HEK293 (cell line): ENCODE results near the gene GALNT10.

Experiments used
- CTCF ChIA-PET: fragments of 350-600 bp; formaldehyde crosslinking; extraction: SDS; loops from one replicate; lab custom pipeline; 2021; ENCODE audit warnings: antibody characterized with exemption; lab: Yijun Ruan, JAX
- POLR2A ChIA-PET: fragments of 300-600 bp; formaldehyde crosslinking; extraction: SDS; loops from one replicate; lab custom pipeline; 2020; ENCODE audit warnings: antibody characterized with exemption, inconsistent platforms; lab: Yijun Ruan, JAX
- H3K27ac ChIP-seq: fragments of 200-500 bp; sonication (Bioruptor generic); 2 replicates; pipeline ENCODE4 v1.5.1; 2014; ENCODE audit warnings: low read depth, low read length, control low read depth, inconsistent platforms; ENCODE audit errors: extremely low read depth
- H3K36me3 ChIP-seq, 2 experiments: fragments of 200-500 bp in 1 of 2; sonication (Bioruptor generic) in 1 of 2; 1 replicate in 1 of 2; 2 replicates in 1 of 2; pipeline ENCODE4 v1.5.1; 2014 to 2017; ENCODE audit warnings: inconsistent platforms in 2 of 2, low read length in 2 of 2; ENCODE audit not compliant: control insufficient read depth in 2 of 2, insufficient read depth in 1 of 2
- H3K4me1 ChIP-seq: fragments of 200-500 bp; sonication (Bioruptor generic); 2 replicates; pipeline ENCODE4 v1.5.1; 2014; ENCODE audit warnings: mild to moderate bottlenecking, low read length, inconsistent platforms; ENCODE audit not compliant: control insufficient read depth, insufficient read depth
- H3K4me3 ChIP-seq: 2 replicates; pipeline ENCODE4 v1.5.1; 2011; ENCODE audit warnings: low read depth, mild to moderate bottlenecking, control low read depth, low read length, moderate library complexity
- H3K9me3 ChIP-seq: fragments of 200-500 bp; sonication (Bioruptor generic); 2 replicates; pipeline ENCODE4 v1.5.1; 2014; ENCODE audit warnings: low read depth, low read length, inconsistent platforms; ENCODE audit not compliant: control insufficient read depth, insufficient read depth
- BCL11A ChIP-seq: fragments of 450-650 bp; formaldehyde crosslinking; IDR thresholded peaks from 2 replicates; pipeline ENCODE4 v1.5.1; 2016; ENCODE audit warnings: low read depth, missing biosample characterization, missing genetic modification characterization
- GLIS2 ChIP-seq: fragments of 450-650 bp; formaldehyde crosslinking; IDR thresholded peaks from 2 replicates; pipeline ENCODE4 v1.5.1; 2016; ENCODE audit warnings: missing biosample characterization, missing genetic modification characterization
- REPIN1 ChIP-seq: fragments of 450-650 bp; formaldehyde crosslinking; IDR thresholded peaks from 2 replicates; pipeline ENCODE4 v1.5.1; 2017; ENCODE audit warnings: missing biosample characterization, missing genetic modification characterization, low read depth
- SCRT1 ChIP-seq: fragments of 450-650 bp; formaldehyde crosslinking; IDR thresholded peaks from 2 replicates; pipeline ENCODE4 v1.5.1; 2016; ENCODE audit warnings: missing biosample characterization, missing genetic modification characterization, borderline replicate concordance
- SETDB1 ChIP-seq: IDR thresholded peaks from one replicate; pipeline ENCODE4 v1.6.1; 2017; ENCODE audit warnings: mild to moderate bottlenecking, low read length, moderate library complexity, mixed read lengths; ENCODE audit not compliant: insufficient read length
- SP2 ChIP-seq: fragments of 450-650 bp; formaldehyde crosslinking; IDR thresholded peaks from 2 replicates; pipeline ENCODE4 v1.5.1; 2016; ENCODE audit warnings: missing biosample characterization, missing genetic modification characterization
- SP7 ChIP-seq: fragments of 450-650 bp; formaldehyde crosslinking; IDR thresholded peaks from 2 replicates; pipeline ENCODE4 v1.5.1; 2016; ENCODE audit warnings: missing biosample characterization, missing genetic modification characterization
- YY1 ChIP-seq: fragments of 450-650 bp; formaldehyde crosslinking; IDR thresholded peaks from 2 replicates; pipeline ENCODE4 v1.5.1; 2018; ENCODE audit warnings: missing biosample characterization, missing genetic modification characterization
- ZBTB17 ChIP-seq: fragments of 450-650 bp; formaldehyde crosslinking; IDR thresholded peaks from 2 replicates; pipeline ENCODE4 v1.5.1; 2016; ENCODE audit warnings: missing biosample characterization, missing genetic modification characterization
- ZBTB48 ChIP-seq: fragments of 450-650 bp; formaldehyde crosslinking; IDR thresholded peaks from 2 replicates; pipeline ENCODE4 v1.5.1; 2016; ENCODE audit warnings: missing biosample characterization, missing genetic modification characterization
- ZFP3 ChIP-seq: fragments of 450-650 bp; formaldehyde crosslinking; IDR thresholded peaks from 2 replicates; pipeline ENCODE4 v1.5.1; 2016; ENCODE audit warnings: low read depth, missing biosample characterization, missing genetic modification characterization
- ZFP41 ChIP-seq: fragments of 450-650 bp; formaldehyde crosslinking; IDR thresholded peaks from 2 replicates; pipeline ENCODE4 v1.5.1; 2016; ENCODE audit warnings: missing biosample characterization, missing genetic modification characterization, borderline replicate concordance
- ZNF121 ChIP-seq: fragments of 450-650 bp; formaldehyde crosslinking; IDR thresholded peaks from 2 replicates; pipeline ENCODE4 v1.5.1; 2016; ENCODE audit warnings: missing biosample characterization, missing genetic modification characterization
- ZNF132 ChIP-seq: fragments of 450-650 bp; formaldehyde crosslinking; IDR thresholded peaks from 2 replicates; pipeline ENCODE4 v1.5.1; 2017; ENCODE audit warnings: missing biosample characterization, missing genetic modification characterization, borderline replicate concordance
- ZNF140 ChIP-seq: fragments of 450-650 bp; formaldehyde crosslinking; IDR thresholded peaks from 2 replicates; pipeline ENCODE4 v1.5.1; 2016; ENCODE audit warnings: missing biosample characterization, missing genetic modification characterization
- ZNF157 ChIP-seq: fragments of 450-650 bp; formaldehyde crosslinking; IDR thresholded peaks from 2 replicates; pipeline ENCODE4 v1.5.1; 2016; ENCODE audit warnings: missing biosample characterization, missing genetic modification characterization
- ZNF521 ChIP-seq: fragments of 450-650 bp; formaldehyde crosslinking; IDR thresholded peaks from 2 replicates; pipeline ENCODE4 v1.5.1; 2017; ENCODE audit warnings: missing biosample characterization, mild to moderate bottlenecking, missing genetic modification characterization
- ZNF530 ChIP-seq: fragments of 450-650 bp; formaldehyde crosslinking; IDR thresholded peaks from 2 replicates; pipeline ENCODE4 v1.5.1; 2016; ENCODE audit warnings: low read depth, missing biosample characterization, missing genetic modification characterization
- ZNF600 ChIP-seq: fragments of 450-650 bp; formaldehyde crosslinking; IDR thresholded peaks from 2 replicates; pipeline ENCODE4 v1.5.1; 2016; ENCODE audit warnings: missing biosample characterization, missing genetic modification characterization
- ZNF776 ChIP-seq: fragments of 450-650 bp; formaldehyde crosslinking; IDR thresholded peaks from 2 replicates; pipeline ENCODE4 v1.5.0; 2017; ENCODE audit warnings: missing biosample characterization, missing genetic modification characterization, borderline replicate concordance
- TF ChIP-seq, protein P1 (sequence below): sonication (generic); formaldehyde crosslinking; IDR thresholded peaks from 2 replicates; pipeline ENCODE4 v1.8.1; 2022; ENCODE audit warnings: mild to moderate bottlenecking, moderate library complexity, missing genetic modification reagents
- TF ChIP-seq, protein P2 (sequence below): fragments of 450-650 bp; formaldehyde crosslinking; IDR thresholded peaks from 2 replicates; pipeline ENCODE4 v1.5.1; 2017; ENCODE audit warnings: missing biosample characterization, mild to moderate bottlenecking, missing genetic modification characterization, moderate library complexity

GALNT10 gene

GRCh38 chr5:154430961-154431630 lies 240.6 kb downstream of the GALNT10 start:
- no peak overlapping the region for H3K27ac ChIP-seq
- no peak overlapping the region for H3K4me3 ChIP-seq
- peaks cover 10 to 11% of the 10 kb centered on the region in 2 experiments for H3K36me3 ChIP-seq
- ChIA-PET CTCF (interaction anchor here (0.7 to 1.9 kb wide), 3 partner anchors 9 to 180 kb away, joined by 4 to 8 read pairs (median 4); no protein-coding TSS in a partner anchor), POLR2A (no interaction called here)
- no peaks in the 10 kb centered on the region for H3K9me3 ChIP-seq
- TF ChIP-seq ZBTB48 = no peak
- TF ChIP-seq ZNF140 (tag by site-specific recombination) = no peak
- no peak for TF ChIP-seq BCL11A (tag by site-specific recombination)
- no peak for TF ChIP-seq ZNF157 (tag by site-specific recombination)
- no peak for TF ChIP-seq YY1 (tag by site-specific recombination)
- no peak for TF ChIP-seq ZNF521 (tag by site-specific recombination)
- TF ChIP-seq, all 188 proteins: peak for 0
- no peaks in the 10 kb centered on the region for H3K4me1 ChIP-seq

GRCh38 chr5:154435226-154435625 lies 244.7 kb downstream of the GALNT10 start:
- H3K9me3 ChIP-seq = no peaks in the 10 kb centered on the region
- no peaks in the 10 kb centered on the region for H3K4me1 ChIP-seq
- ChIA-PET CTCF (no interaction called here), POLR2A (no interaction called here)
- H3K4me3 ChIP-seq = no peak overlapping the region
- H3K36me3 ChIP-seq = peaks cover 34 to 42% of the 10 kb centered on the region in 2 experiments
- no peak overlapping the region for H3K27ac ChIP-seq
- TF ChIP-seq SCRT1 (tag by site-specific recombination) = no peak
- TF ChIP-seq, protein P1, sequence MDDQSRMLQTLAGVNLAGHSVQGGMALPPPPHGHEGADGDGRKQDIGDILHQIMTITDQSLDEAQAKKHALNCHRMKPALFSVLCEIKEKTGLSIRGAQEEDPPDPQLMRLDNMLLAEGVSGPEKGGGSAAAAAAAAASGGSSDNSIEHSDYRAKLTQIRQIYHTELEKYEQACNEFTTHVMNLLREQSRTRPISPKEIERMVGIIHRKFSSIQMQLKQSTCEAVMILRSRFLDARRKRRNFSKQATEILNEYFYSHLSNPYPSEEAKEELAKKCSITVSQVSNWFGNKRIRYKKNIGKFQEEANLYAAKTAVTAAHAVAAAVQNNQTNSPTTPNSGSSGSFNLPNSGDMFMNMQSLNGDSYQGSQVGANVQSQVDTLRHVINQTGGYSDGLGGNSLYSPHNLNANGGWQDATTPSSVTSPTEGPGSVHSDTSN (CRISPR knock-in tag) = no peak
- TF ChIP-seq ZNF776 (tag by site-specific recombination) = no peak
- no peak for TF ChIP-seq ZFP41
- no peak for TF ChIP-seq ZBTB17
- no peak for TF ChIP-seq GLIS2
- no peak for TF ChIP-seq SP2 (tag by site-specific recombination)
- TF ChIP-seq ZNF530 (tag by site-specific recombination) = no peak
- TF ChIP-seq ZNF132 (tag by site-specific recombination) = no peak
- no peak for TF ChIP-seq SETDB1
- TF ChIP-seq REPIN1 (tag by site-specific recombination) = no peak
- TF ChIP-seq, protein P2, sequence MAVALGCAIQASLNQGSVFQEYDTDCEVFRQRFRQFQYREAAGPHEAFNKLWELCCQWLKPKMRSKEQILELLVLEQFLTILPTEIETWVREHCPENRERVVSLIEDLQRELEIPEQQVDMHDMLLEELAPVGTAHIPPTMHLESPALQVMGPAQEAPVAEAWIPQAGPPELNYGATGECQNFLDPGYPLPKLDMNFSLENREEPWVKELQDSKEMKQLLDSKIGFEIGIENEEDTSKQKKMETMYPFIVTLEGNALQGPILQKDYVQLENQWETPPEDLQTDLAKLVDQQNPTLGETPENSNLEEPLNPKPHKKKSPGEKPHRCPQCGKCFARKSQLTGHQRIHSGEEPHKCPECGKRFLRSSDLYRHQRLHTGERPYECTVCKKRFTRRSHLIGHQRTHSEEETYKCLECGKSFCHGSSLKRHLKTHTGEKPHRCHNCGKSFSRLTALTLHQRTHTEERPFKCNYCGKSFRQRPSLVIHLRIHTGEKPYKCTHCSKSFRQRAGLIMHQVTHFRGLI (tag by site-specific recombination) = no peak

- Histone ChIP-seq H3K4me3 (no peak overlapping the region), H3K27ac (no peak overlapping the region), H3K9me3 (no peaks in the 10 kb centered on the region), H3K4me1 (no peaks in the 10 kb centered on the region), H3K36me3 (peaks cover 37 to 64% of the 10 kb centered on the region in 2 experiments)
- ChIA-PET POLR2A (interaction anchor here (1.0 kb wide), 1 partner anchor 10 kb away, joined by 4 read pairs; no protein-coding TSS in a partner anchor), CTCF (interaction anchor here (0.7 kb wide), 1 partner anchor 365 kb away, joined by 3 read pairs; no protein-coding TSS in a partner anchor)
- no peak for TF ChIP-seq ZFP3
- 0 out of 2 replicates have a peak, but pooled peaks have one; percentile 26 for TF ChIP-seq ZNF600
- TF ChIP-seq ZNF121 (tag by site-specific recombination) = peak; percentile 50; the same call in 1 of the 2 replicates
- peak; percentile 49 for TF ChIP-seq SP7 (tag by site-specific recombination)
Measured at GRCh38 chr5:154437281-154437965, 246.9 kb downstream of the GALNT10 start.
